GM19397 (cell line): ENCODE data around the gene KCNQ2.
"Not testable (repeated sequence)": the region's sequence is repeated elsewhere in the genome, so short reads cannot be mapped to it uniquely, and the experiment has no call there.

Experiments used
- ATAC-seq: cut with Tn5 transposase; IDR thresholded peaks from one replicate; pipeline ENCODE4 v1.9.1; 2021; ENCODE audit warnings: mild to moderate bottlenecking, moderate library complexity; ENCODE audit not compliant: unreplicated experiment

KCNQ2 gene

DNA sequence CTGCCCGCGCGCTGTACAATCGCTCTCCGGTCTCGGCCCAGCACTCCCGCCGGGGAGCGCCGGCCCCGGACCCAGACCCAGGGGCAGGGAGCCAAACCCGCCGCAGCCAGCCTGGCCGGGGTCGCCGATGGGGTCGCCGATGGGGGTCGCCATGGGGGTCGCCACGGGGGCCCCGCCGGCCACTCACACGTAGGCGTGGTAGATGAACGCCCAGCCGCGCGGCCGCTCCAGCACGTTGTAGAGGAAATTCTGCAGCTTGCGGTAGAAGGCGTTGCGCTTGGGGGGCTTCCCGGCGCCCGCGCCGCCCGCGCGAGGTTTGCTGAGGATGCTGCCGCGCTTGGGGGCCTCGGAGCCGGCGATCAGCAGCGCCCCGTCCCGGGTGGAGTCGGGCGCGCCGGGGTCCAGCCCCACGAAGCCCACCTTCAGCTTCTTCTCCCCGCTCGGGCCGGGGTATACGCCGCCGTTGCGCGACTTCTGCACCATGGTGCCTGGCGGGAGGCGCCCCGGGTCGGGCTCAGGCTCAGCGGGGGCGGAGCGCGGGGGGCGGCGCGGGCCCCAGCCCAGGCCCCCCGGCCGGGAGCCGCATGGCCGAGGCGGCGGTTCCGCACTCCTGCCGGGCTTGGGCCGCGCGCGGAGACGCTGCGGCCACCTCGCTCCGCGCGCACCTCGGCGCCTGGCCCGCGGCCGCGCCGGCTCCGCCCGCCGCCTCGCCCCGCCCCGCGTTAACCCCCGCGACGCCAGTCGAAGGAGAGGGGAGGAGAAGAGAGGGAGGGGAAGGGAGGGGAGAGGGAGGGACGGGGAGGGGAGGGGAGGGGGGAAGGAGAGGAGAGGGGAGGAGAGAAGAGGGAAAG is at the start of gene KCNQ2:
Gene KCNQ2 (minus strand): TSS at position 675 of the 851 bp plus-strand sequence. CDS start 192 bp downstream, at position 483.
- no peak for ATAC-seq

DNA sequence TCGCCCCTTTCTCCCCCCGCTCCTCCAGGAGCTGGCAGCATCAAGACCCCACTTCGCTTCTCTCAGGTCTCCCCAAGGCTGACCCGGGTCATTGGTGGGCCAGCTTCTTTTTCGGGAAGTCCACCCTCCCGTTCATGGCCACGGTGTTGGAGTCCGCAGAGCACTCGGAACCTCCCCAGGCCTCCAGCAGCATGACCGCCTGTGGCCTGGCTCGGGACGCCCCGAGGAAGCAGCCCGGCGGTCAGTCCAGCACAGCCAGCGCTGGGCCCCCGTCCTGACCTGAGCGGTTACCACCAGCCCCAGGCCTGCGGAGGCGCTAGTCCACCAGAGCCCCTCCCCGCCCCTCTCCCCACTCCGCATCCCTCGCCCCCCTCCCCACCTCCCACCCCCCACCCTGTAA is 49.1 kb upstream of the KCNQ2 start:
- no peak for ATAC-seq

DNA sequence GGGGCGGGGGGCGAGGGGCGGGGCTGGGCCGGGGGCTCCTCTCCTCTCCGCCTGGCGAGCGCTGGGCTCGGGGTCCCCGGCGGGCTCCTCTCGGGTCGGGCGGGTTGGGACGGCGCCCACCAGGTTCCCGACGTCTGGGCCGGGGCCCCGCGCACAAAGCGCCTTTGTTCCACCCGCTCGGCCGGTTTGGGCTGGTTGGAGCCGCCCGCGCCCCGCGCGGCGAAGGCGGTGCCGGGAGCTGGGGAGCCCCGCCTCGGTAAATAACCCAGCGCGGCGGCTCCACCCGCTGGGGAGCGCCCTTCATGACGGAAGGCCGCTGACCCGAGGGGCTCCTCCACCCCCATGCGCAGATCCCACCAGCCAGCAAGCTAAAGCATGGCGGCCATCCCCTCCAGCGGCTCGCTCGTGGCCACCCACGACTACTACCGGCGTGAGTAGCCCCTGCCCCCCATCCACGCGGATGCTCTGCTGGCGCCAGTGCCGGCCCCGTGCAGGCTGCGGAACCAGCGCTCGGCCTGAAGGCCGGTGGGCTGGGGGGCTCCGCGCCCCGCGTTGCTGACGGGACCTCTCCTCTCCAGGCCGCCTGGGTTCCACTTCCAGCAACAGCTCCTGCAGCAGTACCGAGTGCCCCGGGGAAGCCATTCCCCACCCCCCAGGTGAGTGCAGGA is 48.6 kb upstream of the KCNQ2 start:
- peak; percentile 43 for ATAC-seq

DNA sequence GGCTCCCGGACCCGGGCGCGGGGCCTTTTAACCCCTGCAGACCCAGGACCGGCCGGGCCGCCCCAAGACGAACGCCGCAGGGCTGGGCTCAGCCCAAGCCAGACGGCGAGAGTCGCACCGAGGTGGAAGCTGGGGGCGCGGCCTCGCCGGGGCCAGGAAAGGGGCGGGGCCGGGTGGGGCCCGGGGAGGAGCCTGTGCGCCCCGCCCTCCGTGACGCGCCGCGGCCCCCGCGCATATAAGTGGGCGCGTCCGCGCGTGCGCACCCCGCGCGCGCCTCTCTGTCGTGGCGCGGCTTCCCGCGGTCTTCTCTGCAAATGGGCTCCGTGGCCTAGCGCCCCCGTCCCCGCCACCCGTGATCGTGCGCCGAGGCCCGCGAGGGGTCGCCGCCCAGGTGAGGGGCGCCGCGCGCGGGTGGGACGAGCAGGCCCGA is 48.1 kb upstream of the KCNQ2 start, which contains the start of gene PPDPF:
Gene PPDPF (plus strand): TSS at position 262 of the 430 bp plus-strand sequence. CDS start 544 bp downstream, outside the sequence.
- peak; percentile 74 for ATAC-seq

DNA sequence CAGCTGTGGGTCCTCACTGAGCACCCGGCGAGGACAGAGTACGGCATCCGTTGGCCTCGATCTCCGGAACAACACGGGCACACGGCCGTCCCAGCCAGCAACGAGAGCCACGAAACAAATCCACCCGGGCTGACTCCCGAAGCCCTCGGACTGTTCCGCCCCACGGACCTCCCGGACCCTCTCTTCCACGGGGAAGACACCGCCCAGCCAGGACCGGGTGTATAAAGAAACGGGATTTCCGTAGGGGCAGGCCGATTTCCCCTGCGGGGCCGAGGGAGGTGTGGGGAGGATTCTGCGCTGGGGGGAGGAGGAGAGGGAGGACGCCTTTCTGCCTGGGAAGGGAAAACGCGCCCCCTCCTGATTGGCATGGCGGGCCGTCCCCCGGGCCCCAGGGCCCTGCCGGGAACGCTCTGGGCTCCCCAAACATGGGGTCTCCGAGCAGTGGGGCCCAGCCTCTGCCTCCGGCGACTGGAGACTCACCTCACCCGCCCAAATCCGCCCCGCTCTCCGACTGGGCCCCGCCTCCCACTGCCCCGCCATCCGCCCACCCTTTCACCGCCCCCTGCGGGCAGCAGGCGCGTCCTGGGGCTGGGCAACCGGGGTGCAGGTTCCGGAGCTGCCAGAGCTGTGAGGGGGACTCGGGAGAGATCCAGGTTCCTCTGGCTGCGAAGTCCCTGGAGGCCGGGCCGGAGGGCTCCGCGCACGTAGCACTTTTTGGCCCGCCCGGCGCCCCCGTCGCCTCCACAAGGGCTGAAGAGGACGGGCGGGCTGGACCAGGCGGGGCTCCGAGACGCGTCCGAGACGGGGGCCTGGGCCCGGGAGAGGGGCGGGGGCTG is 47.4 kb upstream of the KCNQ2 start:
- peak; percentile 37 for ATAC-seq

DNA sequence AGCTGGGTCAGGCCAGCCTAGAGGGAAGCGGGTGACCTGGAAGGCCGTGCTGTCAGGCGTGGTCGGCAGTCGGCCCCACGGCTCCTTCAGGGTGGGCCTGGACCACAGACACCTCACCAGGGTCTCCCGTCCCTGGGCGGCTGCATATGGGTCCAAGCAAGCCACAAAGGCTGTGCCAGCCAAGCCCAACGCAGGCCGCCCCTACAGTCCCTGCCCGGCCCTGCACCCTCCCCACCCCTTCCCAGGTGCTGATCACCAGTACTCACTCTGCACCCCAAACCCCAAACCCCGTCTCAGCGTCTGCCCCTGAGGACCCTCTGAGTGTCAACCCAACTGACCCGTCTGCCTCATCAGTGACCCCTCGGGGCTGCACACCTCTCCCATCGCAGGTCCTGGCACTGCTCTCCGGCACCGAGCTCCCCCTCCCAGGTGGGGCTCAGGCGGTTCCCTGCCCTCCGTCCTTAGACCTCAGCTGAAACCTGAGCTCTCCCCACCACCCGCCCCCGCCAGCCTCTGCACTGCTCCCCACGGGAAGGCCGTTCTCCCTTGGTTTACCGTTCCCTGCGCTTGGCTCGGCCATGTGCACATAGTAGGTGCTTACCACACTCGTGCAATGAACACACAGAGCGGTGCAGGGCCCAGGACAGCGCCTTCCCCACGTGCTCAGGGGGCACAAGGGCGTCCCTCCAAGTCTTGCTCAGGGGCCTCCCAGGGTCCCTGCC is 46.7 kb upstream of the KCNQ2 start:
- no peak for ATAC-seq

DNA sequence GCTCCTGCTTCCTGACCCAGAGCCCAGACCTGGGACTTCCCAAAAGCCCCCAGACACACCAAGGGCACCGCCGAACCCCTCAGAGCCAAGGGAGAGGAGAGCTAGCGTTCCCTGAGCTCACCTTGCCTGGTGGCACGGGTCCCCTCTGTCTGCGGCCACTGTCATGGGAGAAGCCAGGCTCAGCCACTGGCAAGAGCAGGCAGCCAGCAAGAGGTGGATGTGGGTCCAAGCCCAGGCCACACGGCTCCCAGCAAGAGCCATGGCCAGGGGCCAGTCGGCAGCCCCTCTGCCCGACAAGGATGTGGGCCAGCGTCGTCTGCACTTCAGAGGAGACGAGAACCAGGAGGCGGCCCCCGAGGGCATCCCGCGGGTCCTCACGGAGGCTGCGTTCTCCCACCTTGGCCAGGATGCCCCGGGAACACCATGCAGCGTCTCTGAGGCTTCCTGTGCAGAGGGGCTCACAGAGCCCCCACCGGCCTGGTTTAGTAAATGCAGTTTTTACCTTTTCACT is 46.0 kb upstream of the KCNQ2 start:
- no peak for ATAC-seq

DNA sequence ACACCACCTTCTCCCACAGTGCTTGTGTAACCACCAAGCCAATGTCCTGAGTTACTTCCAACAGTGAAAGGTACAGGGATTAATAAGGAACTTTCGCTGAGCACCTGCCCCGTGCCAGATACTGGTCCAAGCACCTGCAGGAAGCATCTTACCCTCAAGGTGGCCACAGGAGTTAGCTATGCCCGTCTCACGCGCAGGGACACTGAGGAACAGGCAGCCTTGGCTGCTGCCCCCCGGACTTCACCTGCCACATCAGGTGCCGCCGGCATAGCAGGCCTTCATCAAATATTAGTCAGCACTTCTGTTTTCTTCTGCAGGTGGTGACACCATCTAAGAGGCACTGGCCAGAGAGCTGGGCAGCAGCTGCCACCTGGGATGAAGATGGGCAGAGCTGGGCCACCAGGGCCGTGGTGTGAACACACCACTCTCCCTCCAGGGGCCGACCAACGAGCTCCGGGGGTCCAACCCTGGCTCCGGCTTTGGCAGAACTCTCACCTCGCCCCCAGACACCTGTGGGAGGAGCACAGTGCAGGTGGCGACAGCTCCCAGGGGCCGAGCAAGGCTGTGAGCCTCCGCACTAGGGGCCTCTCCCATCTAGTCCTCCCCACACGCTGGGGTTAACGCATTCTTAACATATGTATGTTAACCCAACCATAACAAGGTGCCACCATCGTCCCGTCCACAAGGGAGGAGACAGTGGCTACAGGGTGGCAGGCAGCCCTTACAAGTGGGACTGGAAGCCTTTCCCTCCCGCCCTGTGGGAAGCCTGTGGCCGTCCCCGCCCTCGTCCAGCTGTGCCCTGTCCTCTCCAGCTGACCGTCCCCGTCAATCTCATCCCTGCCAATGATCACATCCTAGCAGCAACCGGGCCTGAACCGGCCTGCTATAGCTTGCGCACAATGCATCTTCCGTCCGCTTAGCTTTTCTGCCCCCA is 45.2 kb upstream of the KCNQ2 start:
- ATAC-seq = no peak

DNA sequence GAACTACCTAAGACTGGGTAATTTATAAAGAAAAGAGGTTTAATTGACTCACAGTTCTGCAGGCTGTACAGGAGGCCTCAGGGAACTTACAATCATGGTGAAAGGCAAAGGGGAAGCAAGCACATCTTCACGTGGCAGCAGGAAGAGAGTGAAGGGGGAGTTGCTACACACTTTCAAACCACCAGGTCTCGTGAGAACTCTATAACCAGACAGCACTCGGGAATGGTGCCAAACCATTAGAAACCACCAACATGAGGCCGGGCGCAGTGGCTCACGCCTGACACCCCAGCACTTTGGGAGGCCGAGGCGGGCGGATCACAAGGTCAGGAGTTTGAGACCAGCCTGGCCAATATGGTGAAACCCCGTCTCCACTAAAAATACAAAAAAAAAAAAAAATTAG is 42.1 kb upstream of the KCNQ2 start:
- ATAC-seq = not testable (repeated sequence)

DNA sequence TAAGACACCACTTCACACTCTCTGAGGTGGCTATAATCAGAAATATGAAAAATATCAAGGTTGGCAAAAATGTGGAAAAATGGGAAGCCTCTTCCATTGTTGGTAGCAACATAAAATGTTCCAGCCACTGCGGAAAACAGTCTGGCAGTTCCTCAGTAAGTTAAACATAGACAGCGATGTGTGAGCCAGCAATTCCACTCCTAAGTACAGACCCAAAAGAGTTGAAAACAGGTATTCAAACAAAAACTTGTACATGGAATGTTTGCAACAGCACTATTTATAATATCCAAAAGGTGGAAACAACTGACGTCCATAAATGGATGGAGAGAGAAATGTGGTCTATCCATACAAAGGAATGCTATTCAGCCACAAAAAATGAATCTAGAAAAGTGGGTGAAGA is 40.8 kb upstream of the KCNQ2 start:
- ATAC-seq = no peak

DNA sequence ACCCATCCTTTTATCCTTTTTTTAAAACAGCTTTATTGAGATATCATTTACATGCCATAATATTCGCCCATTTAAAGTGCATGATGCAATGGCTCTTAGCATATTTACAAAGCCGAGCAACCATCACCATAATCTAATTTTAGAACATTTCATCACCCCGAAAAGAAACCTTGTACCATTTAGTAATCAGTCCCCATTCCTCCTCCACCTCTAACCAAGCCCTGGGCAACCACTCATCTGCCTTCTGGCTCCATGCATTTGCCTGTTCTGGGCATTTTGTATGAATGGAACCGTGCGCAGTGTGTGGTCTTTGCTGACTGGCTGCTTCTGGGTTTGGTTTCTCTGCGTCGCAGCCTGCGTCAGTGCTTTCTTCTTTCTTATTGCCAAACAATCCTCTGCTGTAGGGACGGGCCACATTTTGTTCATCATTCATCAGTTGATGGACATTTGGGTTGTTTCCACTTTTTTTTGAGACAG is 36.7 kb upstream of the KCNQ2 start:
- no peak for ATAC-seq

DNA sequence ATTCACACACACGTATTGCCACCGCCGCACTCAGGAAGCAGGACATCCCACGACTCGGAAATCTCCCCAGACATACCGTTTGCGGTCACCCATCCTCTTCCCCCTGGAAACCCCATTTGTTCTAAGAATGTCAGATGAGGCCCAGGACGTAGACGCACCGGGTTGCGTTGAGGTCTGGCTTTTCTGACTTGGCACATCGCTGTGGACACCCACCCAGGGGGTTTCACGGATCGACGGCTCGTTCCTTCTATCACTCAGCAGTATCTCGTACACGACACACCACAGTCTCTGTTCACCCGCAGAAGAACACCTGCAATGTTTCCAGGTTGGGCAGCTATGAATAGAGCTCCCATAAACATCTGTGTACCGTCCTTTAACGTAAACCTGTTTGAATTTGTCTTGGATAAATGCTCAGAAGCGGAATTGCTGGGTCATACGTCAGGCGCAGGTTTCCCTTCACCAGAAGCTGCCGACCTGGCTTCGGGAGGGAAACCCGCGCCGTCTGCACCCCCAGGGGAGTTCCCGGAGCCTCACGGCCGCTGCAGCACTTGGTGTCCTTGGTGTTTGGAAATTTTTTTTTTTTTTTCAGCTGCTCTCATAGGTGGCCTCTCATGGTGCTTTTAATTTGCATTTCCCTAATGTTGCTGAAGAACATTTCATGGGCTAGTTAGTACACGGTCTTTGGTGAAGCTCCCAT is 35.8 kb upstream of the KCNQ2 start:
- no peak for ATAC-seq

DNA sequence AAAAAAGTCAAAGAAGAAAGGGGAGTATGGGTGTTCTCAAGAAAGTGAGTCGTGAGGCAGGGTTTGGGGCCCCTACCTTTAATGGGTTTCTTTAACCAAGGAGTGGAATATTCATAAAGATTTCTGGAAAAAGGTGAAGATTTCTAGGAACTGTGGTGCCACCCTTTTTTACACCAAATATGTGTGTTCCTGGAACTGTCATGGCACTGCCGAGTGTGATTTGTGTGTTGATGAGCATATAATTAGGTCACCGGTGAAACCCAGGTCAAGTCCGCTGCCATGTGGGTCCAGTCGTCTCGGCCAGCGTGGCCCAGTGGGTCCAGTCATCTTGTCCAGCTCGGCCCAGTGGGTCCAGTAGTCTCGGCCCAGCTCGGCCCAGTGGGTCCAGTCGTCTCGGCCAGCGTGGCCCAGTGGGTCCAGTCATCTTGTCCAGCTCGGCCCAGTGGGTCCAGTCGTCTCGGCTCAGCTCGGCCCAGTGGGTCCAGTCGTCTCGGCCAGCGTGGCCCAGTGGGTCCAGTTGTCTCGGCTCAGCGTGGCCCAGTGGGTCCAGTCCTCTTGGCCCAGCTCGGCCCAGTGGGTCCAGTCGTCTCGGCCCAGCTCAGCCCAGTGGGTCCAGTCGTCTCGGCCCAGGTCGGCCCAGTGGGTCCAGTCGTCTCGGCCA is 34.8 kb upstream of the KCNQ2 start:
- ATAC-seq = no peak

DNA sequence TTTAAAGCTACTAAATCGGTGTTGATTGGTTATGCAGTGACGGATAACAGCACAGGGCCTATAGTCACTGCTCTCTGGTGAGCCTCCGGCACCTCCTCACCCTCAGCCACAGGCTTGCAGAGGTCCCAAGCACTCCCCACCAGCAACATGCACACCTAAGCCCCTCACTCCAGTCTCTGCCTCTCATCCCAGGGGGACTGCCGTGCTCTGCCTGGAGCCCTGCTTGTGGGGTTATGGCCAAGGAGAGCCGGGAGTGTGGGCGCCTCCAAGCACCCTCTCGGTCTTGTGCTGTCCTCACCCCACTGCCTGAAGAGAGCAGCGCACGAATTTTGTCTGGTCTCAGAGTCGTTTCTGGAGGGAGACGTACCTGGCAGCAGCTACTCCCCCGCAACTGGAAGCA is 33.3 kb upstream of the KCNQ2 start:
- no peak for ATAC-seq

DNA sequence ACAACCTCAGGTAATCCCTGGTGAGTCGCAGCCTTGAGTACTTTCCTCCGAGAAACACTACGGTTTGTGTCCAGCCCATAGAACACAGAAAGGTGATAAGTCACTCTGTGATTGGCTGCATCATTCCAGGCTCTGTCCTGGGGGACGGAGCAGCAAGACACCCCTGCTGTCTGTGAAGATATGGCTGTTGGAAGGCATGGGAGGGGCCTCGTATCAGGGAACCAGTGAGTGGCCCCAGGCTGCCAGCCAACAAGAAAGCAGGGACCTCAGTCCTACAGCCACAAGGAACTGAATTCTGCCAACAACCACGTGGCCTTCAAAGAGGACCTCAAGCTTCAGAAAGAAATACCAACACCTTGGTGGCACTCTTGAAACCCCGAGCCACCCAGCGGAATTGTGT is 32.8 kb upstream of the KCNQ2 start:
- no peak for ATAC-seq

DNA sequence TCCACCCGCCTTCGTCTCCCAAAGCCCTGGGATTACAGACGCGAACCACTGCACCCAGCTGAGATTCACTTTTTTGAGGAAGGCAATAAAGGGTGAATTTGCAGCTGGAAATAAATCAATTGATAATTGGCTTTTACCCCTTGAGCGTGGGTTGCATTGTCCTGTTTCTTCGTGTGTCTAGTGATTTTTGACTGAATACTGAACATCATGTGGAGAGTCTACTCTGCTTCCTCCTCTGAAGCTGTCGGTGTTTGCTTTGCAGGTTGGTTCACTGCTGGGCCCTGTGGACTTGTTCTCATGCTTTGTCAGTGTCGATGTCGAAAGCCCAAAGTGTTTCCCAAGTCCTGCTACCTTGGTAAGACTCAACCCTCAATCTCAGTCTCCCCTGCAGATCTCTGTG is 32.2 kb upstream of the KCNQ2 start:
- no peak for ATAC-seq

DNA sequence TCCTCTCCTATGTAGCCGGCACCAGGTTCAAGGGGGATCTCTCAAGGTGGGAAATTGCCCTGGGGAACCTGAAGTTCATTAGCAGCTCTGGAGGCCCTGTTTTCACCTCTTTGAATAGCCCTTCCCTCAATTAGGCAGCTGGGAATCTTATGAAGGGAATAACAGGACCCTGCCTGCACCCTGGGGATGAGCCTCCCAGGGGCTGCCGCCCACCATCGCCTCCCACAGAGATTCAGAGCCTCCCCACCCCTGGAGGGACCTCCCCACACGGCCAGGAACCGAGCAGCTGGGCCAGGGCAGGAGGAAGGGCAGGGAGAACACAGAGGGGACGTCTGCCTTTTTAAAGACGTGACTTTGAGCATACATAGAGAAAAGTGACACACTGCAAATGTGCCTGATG is 31.1 kb upstream of the KCNQ2 start:
- ATAC-seq = no peak

DNA sequence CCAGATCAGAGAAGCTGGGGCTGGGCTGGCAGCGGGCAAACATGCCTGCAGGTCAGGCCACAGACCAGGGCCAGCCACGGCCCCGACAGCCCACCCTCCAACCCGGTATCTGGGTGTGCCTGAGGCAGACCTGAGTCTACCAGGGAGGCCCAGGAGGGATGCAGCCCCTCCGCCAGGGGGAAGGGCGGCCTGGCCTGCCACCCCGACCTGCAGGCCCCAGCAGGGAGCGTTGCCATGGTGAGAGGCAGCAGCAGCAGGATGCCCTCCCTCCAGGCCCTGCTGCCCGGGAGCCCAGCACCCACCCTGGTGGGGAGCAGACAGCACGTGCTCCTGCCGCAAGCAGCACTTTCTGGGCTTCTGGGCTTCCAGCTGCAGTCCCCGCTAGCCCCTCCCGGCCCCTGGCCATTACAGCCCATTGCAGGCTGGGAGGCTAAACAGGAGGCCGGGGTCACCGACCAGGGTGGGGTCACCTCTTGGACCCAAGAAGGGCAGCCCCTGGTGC is 30.3 kb upstream of the KCNQ2 start:
- ATAC-seq = no peak
